NCI-H82 (cell line): ENCODE data around the gene MAD2L1.
A peak's percentile ranks its signal among the peaks of the same experiment; 100 is the strongest.

Experiments used
- DNase-seq: peaks from one replicate; lab custom pipeline; 2025; lab: John Stamatoyannopoulos, UW

MAD2L1 gene

GRCh38 chr4:120057416-120057815 lies 9.2 kb downstream of the MAD2L1 start:
- no peak for DNase-seq

GRCh38 chr4:120056246-120056645 lies 10.4 kb downstream of the MAD2L1 start:
- no peak for DNase-seq

GRCh38 chr4:120055795-120056194 lies 10.9 kb downstream of the MAD2L1 start:
- no peak for DNase-seq

- DNase-seq: no peak
Measured at GRCh38 chr4:120055162-120055561, 11.5 kb downstream of the MAD2L1 start.

DNA sequence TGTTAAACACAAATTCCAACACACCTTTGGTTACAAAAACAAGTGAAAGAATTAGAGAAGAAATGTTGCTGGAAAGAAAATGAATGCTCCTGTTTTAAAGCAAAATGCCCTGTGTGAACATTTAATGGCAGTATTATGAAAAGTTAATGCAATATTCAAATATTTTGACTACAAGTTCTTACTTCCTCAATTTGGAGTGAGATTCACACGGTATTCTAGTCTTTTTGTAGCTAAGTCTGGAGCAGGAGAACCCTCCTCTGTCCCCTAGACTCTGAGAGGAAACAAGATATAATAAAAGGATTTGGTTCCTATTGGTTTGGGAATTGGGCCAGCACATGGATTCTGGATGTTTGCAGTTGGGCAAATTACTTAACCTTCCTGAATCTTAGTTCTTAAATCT lies 12.7 kb downstream of the MAD2L1 start:
- no peak for DNase-seq

GRCh38 chr4:120052856-120053255 lies 13.8 kb downstream of the MAD2L1 start:
- peak; percentile 15 for DNase-seq

GRCh38 chr4:120051253-120051652 lies 15.4 kb downstream of the MAD2L1 start:
- no peak for DNase-seq

GRCh38 chr4:120049732-120050494 lies 16.7 kb downstream of the MAD2L1 start:
- peak; percentile 80 for DNase-seq

- DNase-seq: no peak
Measured at GRCh38 chr4:120043828-120044227, 22.8 kb downstream of the MAD2L1 start.

GRCh38 chr4:120037411-120037810 lies 29.2 kb downstream of the MAD2L1 start:
- no peak for DNase-seq

DNA sequence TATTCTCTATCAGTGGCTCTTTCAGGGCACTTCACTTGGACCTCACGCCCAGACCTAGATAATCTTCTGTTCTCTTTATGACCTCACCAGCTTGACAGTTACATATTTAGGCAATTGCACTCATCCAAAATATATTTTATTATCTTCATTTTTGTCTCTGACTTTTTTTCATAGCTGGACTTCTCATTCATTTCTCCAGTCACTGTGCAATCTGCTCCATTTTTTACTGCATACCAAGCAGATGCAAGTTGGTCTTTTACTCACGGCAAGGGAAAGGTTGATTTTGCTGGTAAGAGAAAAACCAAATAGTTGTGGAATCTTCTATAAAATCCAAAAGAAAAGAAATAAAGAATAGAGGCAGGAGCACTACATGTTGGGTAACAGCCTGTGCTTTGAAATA lies 31.7 kb downstream of the MAD2L1 start:
- DNase-seq: no peak

GRCh38 chr4:120026853-120027252 lies 39.8 kb downstream of the MAD2L1 start:
- DNase-seq: no peak

DNA sequence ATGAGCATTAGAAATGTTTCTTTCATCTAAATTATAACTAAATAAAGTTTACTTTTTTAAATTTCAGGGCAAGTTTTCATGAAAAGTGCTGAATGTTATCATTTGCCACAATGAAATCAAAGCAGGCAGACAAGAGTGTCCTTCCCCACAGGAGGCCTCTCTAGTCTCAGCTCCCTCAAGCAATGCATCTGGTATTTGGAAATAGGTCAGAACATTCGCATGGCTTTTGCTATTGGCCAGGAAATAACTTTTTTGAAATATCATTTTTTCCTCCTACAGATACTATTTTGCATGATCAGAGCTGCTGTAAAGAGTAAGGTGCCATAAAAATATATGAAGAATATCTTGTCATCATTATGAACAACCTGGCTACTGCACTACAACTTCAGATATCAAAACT lies 41.1 kb downstream of the MAD2L1 start:
- no peak for DNase-seq

- DNase-seq: no peak
Measured at GRCh38 chr4:120018786-120019185, 47.9 kb downstream of the MAD2L1 start.

DNA sequence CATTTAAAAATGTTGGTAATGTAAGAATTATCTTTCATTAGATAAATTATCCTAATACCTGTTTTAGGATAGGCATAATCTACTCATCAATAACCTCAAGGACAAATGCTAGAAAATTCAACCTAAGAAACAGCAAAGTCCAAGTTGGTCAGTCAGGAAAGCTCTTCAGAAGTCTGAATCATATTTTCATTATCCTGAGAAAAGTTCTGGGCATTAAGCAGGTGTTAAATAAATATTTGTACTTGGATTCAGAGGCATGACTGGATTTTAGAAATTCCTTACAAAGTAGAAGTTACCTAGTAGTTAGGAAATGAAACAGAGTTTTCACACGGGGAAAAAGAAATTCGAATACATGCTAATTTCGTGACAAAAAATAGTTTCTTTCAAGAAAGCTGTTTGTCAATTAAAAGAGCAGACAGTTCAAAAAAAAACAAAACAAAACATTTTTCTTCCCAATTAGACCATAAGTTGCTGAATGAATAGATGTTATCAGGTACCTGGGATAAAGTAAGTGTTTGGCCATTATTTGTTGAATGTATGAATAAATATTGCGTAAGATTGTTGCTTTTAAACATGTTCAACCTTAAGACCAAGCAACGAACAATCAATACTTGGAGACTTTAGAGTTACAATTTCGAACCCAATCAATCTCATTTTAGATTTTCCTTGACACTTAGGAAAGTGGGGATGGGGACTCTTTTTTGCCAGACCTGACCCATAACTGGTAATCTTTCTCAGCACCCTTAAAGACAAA lies 48.5 kb downstream of the MAD2L1 start:
- DNase-seq: no peak

GRCh38 chr4:120011725-120012124 lies 54.9 kb downstream of the MAD2L1 start:
- DNase-seq: no peak

- no peak for DNase-seq
Measured at GRCh38 chr4:120010646-120011045, 56.0 kb downstream of the MAD2L1 start.

DNA sequence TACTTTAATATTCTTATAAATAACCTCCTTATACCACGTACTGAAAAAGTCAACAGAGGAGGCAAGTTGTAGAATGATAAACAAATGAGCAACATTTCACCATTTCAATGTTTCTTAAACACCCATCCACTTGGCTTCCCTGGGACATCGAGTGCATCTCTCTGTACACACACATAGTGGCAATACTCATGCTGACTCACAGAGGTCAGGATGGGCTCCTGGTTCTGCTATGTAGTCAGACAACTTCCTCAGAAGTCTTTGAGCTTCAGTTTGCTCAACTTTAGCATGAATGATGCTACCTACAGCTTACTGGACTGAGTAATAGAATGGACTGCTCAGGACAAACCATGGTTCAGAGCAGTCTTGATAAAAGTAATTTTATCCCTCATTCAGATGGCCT lies 56.9 kb downstream of the MAD2L1 start:
- no peak for DNase-seq

DNA sequence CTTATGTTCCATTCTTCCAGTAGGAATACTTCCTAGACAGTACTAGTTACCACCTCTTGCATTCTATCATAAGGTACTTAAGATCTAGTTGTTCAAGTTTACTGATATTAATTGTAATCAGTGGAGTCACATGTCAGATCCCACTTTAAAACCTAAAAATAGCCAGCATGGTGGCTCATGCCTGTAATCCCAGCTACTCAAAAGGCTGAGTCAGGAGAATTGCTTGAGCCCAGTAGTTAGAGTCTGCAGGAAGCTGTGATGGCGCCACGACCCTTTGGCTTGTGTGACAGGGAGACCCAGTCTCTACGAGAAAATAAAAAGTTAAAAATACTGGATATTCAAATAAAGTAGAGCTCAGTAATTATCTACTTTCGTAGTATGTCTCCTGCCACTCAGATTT lies 57.7 kb downstream of the MAD2L1 start:
- DNase-seq: no peak

GRCh38 chr4:120007896-120008436 lies 58.7 kb downstream of the MAD2L1 start:
- DNase-seq: no peak

DNA sequence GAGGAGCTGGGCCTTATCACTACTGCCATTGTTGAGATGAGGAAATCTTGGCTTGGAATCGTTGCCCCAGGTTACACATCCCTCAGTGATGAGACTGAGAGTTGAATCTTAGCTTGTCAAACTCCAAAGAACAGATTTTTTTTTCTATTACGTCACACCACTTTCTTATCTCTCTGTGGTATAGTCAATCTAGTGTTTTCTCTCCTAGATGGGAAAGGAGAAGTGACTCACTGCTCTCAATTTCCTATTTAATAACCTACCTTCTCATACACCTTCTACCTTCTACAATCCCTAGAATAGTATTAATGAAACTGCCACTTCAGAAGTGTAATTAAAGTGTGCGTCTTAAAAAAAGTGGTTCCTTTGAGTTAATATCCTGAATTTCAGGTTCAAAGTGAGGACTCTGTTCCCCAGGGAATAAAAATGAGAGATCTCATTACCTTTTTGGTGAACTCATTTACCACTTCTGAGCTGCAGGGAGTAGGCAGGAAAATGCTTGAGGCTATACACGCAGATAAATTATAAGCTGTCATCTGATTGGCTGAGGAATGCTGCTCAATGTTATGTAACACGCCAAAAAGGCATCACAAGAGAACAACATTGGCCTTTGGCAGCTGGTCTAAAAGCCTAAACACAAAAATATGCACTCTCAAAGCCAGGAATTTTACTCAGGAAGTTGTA lies 59.3 kb downstream of the MAD2L1 start:
- no peak for DNase-seq
